IPS-NIHi11 (cell line): ENCODE data around the gene DMD.
A peak's percentile ranks its signal among the peaks of the same experiment; 100 is the strongest.
"Not testable (repeated sequence)": the region's sequence is repeated elsewhere in the genome, so short reads cannot be mapped to it uniquely, and the experiment has no call there.

ENCODE experiments used
- DNase-seq: peaks from one replicate; pipeline ENCODE4 v3.0.0; 2012; ENCODE audit warnings: mixed read lengths, low spot score

DMD gene

GRCh38 chrX:33211356-33212260 lies at the start of gene DMD:
DMD (minus strand) TSS chrX:33211549; CDS start chrX:33211312, 237 bp downstream.
- DNase-seq, result peak; percentile 11

- peak; percentile 3 for DNase-seq
Observed at GRCh38 chrX:33252306-33252825, 41.0 kb upstream of the DMD start.

GRCh38 chrX:33218819-33219218 lies 7.5 kb upstream of the DMD start:
- no peak for DNase-seq

- DNase-seq, result no peak
Observed at GRCh38 chrX:33210156-33210555, 1.2 kb downstream of the DMD start.

GRCh38 chrX:33207056-33207455 lies 4.3 kb downstream of the DMD start:
- DNase-seq, result no peak

- DNase-seq, result no peak
Observed at GRCh38 chrX:33205321-33205720, 6.0 kb downstream of the DMD start.

GRCh38 chrX:33204889-33205288 lies 6.5 kb downstream of the DMD start:
- DNase-seq, result no peak

- DNase-seq, result no peak
Observed at GRCh38 chrX:33198561-33199279, 12.6 kb downstream of the DMD start.

GRCh38 chrX:33195698-33196097 lies 15.7 kb downstream of the DMD start:
- DNase-seq, result no peak

- no peak for DNase-seq
Observed at GRCh38 chrX:33194876-33195433, 16.4 kb downstream of the DMD start.

- no peak for DNase-seq
Observed at GRCh38 chrX:33194289-33194688, 17.1 kb downstream of the DMD start.

GRCh38 chrX:33190016-33190415 lies 21.3 kb downstream of the DMD start:
- DNase-seq, result no peak

- DNase-seq, result no peak
Observed at GRCh38 chrX:33188881-33189280, 22.5 kb downstream of the DMD start.

GRCh38 chrX:33188286-33188685 lies 23.1 kb downstream of the DMD start:
- DNase-seq, result peak; percentile 7

GRCh38 chrX:33184803-33185202 lies 26.5 kb downstream of the DMD start:
- DNase-seq, result not testable (repeated sequence)

GRCh38 chrX:33183361-33183760 lies 28.0 kb downstream of the DMD start:
- no peak for DNase-seq

- DNase-seq, result no peak
Observed at GRCh38 chrX:33178690-33179089, 32.7 kb downstream of the DMD start.

- no peak for DNase-seq
Observed at GRCh38 chrX:33178218-33178617, 33.1 kb downstream of the DMD start.

GRCh38 chrX:33175201-33175600 lies 36.1 kb downstream of the DMD start:
- DNase-seq, result no peak

- no peak for DNase-seq
Observed at GRCh38 chrX:33171041-33171440, 40.3 kb downstream of the DMD start.

GRCh38 chrX:33161829-33162228 lies 49.5 kb downstream of the DMD start:
- no peak for DNase-seq

GRCh38 chrX:33160273-33160672 lies 51.1 kb downstream of the DMD start:
- no peak for DNase-seq
